ENCODE results near the gene PCCA.

- TF ChIP-seq CTCF (IDR thresholded peaks at IDR 0.05) (no peak), POLR2A (IDR thresholded peaks at IDR 0.05) (no peak)
Measured at GRCh38 chr13:100098445-100099116, 9.7 kb downstream of the PCCA start.

Measured in adrenal gland (tissue), 5 donors.